ENCODE results near the gene GRID2.

- TF ChIP-seq, protein P1, sequence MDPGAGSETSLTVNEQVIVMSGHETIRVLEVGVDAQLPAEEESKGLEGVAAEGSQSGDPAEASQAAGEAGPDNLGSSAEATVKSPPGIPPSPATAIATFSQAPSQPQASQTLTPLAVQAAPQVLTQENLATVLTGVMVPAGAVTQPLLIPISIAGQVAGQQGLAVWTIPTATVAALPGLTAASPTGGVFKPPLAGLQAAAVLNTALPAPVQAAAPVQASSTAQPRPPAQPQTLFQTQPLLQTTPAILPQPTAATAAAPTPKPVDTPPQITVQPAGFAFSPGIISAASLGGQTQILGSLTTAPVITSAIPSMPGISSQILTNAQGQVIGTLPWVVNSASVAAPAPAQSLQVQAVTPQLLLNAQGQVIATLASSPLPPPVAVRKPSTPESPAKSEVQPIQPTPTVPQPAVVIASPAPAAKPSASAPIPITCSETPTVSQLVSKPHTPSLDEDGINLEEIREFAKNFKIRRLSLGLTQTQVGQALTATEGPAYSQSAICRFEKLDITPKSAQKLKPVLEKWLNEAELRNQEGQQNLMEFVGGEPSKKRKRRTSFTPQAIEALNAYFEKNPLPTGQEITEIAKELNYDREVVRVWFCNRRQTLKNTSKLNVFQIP (CRISPR knock-in tag; IDR thresholded peaks at IDR 0.05; ENCODE audit: borderline replicate concordance, low read depth), result no peak
- no peak for TF ChIP-seq CSDC2 (CRISPR knock-in tag; IDR thresholded peaks at IDR 0.05)
Measured at GRCh38 chr4:92514627-92515026, 210.9 kb downstream of the GRID2 start.

Data from SK-N-SH treated with all-trans-retinoic acid at 6 μM for 48 hours (cell line).